ENCODE data around the gene SERPINB7.
"Not testable (repeated sequence)": the region's sequence is repeated elsewhere in the genome, so short reads cannot be mapped to it uniquely, and the experiment has no call there.

SERPINB7 gene

DNA sequence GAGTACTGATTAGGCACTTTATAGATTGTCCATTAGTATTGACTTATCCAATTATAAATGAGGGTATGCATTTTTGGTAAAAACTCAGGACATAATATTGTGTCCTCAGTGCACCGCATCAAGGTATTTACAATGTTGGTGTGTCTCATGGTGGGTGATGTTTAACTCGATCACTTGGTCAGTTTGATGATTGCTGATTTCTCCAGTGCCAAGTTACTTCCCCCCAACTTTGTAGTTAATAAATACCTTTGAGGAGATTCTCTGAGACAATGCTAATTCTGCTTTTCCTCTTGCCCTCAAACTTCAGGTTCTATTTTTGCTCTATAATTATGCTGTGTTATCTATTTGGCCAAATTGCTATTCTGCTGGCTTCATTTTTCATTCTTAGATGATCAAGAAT, 28.2 kb upstream of the SERPINB7 start:
- no peak for DNase-seq (ENCODE audit: low spot score)
- in situ Hi-C loops (cut with MboI; ENCODE audit: low sequenced_read_pairs, unreplicated experiment): no loop called here
- TF ChIP-seq, protein P1, sequence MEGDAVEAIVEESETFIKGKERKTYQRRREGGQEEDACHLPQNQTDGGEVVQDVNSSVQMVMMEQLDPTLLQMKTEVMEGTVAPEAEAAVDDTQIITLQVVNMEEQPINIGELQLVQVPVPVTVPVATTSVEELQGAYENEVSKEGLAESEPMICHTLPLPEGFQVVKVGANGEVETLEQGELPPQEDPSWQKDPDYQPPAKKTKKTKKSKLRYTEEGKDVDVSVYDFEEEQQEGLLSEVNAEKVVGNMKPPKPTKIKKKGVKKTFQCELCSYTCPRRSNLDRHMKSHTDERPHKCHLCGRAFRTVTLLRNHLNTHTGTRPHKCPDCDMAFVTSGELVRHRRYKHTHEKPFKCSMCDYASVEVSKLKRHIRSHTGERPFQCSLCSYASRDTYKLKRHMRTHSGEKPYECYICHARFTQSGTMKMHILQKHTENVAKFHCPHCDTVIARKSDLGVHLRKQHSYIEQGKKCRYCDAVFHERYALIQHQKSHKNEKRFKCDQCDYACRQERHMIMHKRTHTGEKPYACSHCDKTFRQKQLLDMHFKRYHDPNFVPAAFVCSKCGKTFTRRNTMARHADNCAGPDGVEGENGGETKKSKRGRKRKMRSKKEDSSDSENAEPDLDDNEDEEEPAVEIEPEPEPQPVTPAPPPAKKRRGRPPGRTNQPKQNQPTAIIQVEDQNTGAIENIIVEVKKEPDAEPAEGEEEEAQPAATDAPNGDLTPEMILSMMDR (IDR thresholded peaks at IDR 0.05; ENCODE audit: borderline replicate concordance, control extremely low read depth, extremely low read depth, insufficient read depth, missing control alignments): no peak

DNA sequence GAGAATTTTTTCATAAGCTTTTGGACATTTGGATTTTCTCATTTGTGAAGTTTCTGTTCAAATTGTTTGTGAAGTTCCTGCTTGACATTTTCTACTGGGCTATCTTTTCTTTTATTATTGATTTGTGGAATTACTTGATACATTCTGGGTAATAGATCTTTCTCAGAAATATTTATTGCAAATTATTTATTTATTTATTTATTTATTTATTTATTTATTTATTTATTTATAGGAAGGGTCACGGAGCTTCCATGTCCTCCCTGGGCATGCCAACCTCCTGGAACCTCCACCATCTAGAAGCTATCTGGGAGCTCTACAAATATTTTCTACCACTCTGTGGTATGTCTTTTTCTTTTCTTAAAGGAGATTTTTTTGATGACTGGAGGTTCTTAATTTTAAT, 25.7 kb upstream of the SERPINB7 start:
- in situ Hi-C loops (cut with MboI; ENCODE audit: low sequenced_read_pairs, unreplicated experiment): no loop called here
- TF ChIP-seq, protein P1 (IDR thresholded peaks at IDR 0.05; ENCODE audit: borderline replicate concordance, control extremely low read depth, extremely low read depth, insufficient read depth, missing control alignments): no peak
- DNase-seq (ENCODE audit: low spot score): no peak

DNA sequence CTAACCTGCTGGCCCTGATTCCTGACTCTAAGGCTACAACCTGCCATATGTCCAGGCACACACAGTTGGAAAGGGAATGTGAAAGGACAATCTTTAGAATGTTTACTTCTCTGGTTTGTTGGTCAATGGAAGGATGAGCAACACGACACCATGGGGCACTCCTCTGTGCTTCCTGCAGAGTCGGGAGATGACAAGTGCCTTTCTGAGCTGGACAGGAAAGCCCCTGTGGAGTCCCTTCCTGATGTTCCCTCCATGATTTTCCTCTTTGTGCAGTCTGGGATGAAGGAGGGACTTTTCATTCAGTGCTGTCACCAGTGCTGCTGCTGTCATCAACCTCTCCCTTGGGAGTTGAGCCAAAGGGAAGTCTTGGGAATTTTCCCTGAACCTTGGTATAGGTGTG, 22.6 kb upstream of the SERPINB7 start:
- TF ChIP-seq, protein P1 (IDR thresholded peaks at IDR 0.05; ENCODE audit: borderline replicate concordance, control extremely low read depth, extremely low read depth, insufficient read depth, missing control alignments): no peak
- in situ Hi-C loops (cut with MboI; ENCODE audit: low sequenced_read_pairs, unreplicated experiment): no loop called here
- no peak for DNase-seq (ENCODE audit: low spot score)

DNA sequence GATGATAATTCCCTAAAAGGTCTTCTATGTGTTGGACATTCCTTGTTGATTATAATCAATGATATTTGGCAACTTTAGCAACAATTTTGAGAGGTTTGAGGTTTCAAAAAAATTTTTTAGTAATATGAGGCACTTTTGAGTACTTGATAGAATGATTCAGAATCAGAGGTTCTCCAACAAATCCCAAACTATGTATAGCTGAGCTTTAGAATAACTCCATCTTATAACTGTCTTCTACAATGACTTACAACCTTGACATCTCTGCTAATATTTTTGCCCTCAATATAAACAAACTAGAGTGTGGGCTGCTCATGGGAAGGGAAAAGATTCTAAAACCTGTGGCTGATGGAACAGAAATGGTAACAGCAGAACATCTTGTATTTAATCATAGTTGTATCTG, 21.5 kb upstream of the SERPINB7 start:
- TF ChIP-seq, protein P1 (IDR thresholded peaks at IDR 0.05; ENCODE audit: borderline replicate concordance, control extremely low read depth, extremely low read depth, insufficient read depth, missing control alignments): no peak
- DNase-seq (ENCODE audit: low spot score): no peak
- in situ Hi-C loops (cut with MboI; ENCODE audit: low sequenced_read_pairs, unreplicated experiment): no loop called here

DNA sequence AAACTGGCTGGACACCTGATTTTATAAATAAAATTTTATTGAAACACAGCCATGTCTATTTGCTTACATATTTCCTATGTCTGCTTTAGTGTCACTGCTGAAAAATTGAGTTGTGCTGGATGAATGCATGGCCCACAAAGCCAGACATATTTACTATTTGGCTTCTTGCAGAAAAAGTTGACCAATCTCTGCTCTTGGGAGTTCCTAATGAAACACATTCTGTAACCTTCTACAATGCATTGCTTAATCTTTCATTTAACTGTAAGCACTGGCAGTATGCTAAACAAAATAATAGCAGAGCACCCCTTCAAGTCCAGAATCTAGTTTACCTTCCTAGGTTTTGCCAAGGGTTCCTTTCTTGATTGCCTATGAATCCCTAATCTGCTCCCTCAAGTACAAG, 17.7 kb upstream of the SERPINB7 start:
- DNase-seq (ENCODE audit: low spot score): no peak

DNA sequence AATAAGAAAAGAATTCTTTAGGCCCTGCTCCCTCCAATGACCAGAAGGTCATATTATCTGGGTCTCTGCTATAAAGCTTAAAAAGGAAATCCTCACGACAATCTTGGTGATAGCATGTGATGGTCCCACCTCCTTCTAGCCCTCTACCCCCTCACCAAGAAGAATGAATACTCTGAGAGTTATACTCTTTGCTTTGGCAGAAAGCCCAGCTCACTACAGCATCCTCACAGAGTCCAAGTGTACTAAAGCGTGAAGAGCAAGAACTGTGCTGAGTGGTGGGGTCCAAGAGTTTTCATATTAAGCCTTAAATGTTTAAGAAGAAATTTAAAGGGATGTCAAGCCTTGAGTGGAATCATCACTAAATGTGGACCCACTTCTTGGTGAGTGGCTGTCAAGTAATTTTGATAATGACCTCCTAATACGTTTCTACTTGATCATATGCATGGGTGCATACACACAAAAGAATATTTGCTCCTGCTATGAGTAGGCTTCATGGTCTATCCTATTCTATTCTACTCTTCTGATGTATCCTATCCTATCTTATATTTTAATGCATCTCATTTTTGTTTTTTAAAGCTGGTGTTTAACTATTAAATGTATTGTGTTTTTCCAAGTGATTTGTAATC, 16.5 kb upstream of the SERPINB7 start:
- in situ Hi-C loops (cut with MboI; ENCODE audit: low sequenced_read_pairs, unreplicated experiment): no loop called here
- TF ChIP-seq, protein P1 (IDR thresholded peaks at IDR 0.05; ENCODE audit: borderline replicate concordance, control extremely low read depth, extremely low read depth, insufficient read depth, missing control alignments): no peak
- no peak for DNase-seq (ENCODE audit: low spot score)

More for the DNA sequence above, 17.7 kb upstream of the SERPINB7 start:
- in situ Hi-C loops (cut with MboI; ENCODE audit: low sequenced_read_pairs, unreplicated experiment): no loop called here
- TF ChIP-seq, protein P1 (IDR thresholded peaks at IDR 0.05; ENCODE audit: borderline replicate concordance, control extremely low read depth, extremely low read depth, insufficient read depth, missing control alignments): no peak

DNA sequence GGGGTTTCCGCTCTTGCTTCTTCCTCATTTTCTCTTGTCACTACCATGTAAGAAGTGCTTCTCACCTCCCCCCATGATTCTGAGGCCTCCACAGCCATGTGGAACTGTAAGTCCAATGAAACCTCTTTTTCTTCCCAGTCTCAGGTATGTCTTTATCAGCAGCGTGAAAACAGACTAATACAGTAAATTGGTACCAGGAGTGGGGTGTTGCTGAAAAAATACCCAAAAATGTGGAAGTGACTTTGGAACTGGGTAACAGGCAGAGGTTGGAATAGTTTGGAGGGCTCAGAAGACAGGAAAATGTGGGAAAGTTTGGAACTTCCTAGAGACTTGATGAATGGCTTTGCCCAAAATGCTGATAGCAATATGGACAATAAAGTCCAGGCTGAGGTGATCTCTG, 15.4 kb upstream of the SERPINB7 start:
- DNase-seq (ENCODE audit: low spot score); in situ Hi-C loops (cut with MboI; ENCODE audit: low sequenced_read_pairs, unreplicated experiment): not testable (repeated sequence)
